HG03520 (cell line): ENCODE measurements around the gene DERA.
"Not testable (repeated sequence)": the region's sequence is repeated elsewhere in the genome, so short reads cannot be mapped to it uniquely, and the experiment has no call there.

Source experiments
- ATAC-seq: cut with Tn5 transposase; IDR thresholded peaks from one replicate; pipeline ENCODE4 v1.9.1; 2021; ENCODE audit warnings: mild to moderate bottlenecking, moderate library complexity; ENCODE audit not compliant: unreplicated experiment

The DERA gene

DNA sequence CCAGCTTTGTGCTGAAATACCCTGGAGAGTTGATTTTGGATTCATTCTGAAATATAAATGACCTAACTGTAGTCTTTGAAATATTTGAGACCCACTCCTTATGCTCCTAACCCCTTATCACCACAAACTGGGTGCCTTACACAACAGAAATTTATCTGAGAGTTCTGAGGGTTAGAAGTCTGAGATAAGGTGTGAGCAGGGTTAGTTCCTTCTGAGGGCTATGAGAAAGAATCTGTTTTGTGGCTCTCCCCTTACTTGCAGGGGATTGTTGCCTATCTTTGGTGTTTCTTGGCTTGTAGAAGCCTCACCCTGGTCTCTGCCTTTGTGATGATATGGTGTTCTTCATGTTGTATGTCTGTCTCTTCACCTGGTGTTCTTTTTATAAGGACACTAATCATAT, 91.7 kb downstream of the DERA start:
- ATAC-seq: no peak

DNA sequence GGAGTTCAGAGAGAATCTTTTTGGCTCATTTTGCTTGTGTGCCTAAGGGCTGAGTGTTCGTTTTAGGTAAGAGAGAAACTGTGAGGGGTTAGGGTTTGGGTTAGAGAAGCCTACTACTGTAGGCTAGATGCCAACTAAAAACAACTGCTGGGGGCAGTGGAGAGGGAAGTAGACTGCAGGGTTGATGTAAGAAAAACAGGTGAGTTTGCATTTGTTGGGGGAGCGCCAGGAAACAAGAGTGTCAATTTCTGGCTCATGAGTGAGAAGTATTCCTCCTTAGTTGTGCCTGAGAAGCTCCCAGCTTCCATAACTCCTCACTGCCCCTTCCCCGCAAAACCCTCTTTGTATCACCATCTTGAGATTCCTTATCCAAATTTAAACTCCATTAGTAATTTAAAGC, 92.3 kb downstream of the DERA start:
- no peak for ATAC-seq

DNA sequence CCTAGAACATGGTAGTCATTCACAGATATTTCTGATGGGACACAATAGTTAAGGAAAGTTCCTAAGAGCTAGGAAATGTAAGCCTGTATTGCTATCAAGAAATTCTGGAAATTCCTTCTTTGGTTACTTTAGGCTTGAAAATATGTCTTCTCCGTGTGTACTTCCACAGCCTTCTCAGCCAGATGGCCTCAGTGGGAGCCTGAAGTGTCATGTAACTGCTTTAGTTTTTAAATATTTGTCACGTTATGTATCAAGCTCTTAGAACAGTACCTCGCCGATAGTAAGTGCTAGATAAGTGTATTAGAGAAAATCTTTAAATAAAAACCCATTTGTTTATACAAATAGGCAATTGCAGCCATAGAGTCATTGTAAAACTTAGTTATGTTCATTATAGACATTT, 95.6 kb downstream of the DERA start:
- no peak for ATAC-seq

DNA sequence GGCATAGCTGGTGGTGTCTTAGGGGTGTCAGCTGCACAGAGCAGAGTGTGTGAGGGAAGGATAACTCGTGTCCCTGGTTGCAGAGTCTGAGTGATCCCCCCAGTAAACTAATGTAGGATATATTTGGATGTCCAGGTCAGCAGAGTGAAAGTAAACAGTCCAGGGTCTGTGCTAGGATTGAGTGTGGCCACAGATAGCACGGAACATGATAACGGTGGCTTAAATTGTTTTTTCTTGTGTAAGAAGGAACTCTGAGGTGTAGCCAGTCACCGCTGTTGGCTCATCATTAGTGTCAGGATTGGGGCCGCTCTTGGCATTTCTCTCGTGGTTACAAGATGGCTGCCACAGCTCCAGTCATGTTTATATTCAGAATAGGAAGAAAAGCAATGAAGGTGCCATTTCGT, 97.3 kb downstream of the DERA start:
- no peak for ATAC-seq

DNA sequence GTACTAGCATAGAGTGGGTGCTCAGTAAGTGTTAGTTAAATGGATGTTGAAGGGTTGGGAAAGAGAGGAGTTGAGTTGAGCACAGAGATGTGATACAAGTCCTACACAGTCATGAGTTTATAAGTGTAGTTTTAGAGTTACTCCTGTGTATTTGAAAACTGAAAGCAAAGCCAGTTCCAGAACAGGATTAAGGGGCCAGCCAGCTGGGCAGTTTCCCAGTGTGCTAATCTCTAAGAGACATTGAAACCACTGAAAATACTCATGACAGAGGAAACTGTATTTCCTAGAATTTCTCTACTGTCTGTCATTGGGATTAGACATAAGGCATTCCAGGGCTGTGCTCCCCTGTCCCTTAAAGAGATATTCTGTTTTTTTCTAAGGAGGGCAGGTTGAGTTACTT, 101.0 kb downstream of the DERA start:
- ATAC-seq: no peak

DNA sequence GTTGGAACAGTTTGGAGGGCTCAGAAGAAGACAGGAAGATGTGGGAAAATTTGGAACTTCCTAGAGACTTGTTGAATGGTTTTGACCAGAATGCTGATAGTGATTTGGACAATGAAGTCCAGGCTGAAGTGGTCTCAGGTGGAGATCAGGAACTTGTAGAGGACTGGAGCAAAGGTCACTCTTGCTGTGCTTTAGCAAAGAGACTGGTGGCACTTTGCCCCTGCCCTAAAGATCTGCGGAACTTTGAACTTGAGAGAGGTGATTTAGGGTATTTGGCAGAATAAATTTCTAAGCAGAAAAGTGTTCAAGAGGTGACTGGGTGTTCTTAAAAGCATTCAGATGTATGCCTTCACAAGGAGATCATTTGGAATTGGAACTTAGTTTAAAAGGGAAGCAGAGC, 102.6 kb downstream of the DERA start:
- ATAC-seq: not testable (repeated sequence)

DNA sequence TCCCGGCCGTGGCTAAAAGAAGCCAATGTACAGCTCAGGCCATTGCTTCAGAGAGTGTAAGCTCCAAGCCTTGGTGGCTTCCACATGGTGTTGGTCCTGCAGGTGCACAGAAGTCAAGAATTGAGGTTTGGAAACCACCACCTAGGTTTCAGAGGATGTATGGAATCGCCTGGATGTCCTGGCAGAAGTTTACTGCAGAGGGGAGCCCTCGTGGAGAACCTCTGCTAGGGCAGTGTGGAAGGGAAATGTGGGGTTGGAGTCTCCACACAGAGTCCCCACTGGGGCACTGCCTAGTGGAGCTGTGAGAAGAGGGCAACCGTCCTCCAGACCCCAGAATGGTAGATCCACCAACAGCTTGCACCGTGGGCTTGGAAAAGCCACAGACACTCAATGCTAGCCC, 103.3 kb downstream of the DERA start:
- ATAC-seq: not testable (repeated sequence)

DNA sequence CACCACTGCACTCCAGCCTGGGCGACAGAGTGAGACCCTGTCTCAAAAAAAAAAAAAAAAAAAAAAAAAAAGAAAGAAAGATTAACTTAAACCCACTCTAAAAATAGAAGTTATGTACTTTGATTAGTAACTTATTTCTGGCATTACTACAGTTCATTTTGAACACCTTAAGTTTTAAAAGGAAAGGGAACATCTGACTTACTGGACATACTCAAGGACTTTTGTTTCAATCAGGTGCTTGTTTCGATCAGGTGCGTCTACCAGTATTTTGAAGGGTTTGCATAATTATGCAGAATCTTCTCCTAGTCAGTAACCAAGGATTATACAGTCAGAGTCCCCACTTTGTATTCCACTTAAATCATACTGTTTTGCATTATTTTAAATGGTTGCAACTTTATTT, 105.6 kb downstream of the DERA start:
- no peak for ATAC-seq

DNA sequence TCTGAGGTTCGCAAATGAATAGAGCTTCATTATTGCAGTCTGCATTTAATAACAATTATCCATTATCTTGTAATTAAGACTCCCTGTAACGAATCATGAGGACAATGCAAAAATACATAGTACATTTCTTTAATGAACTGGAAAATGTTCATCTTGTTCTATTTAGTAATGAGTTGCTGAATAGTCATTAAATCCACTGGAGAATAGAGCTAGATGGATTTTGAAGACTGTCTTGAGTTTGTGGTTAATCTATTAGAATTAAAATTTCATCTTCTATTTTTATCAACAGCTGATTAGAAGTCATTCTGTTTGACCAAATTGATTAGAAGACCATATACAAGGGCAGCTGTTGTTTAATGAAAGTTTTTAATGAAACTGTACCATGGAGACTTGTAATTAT, 107.2 kb downstream of the DERA start:
- no peak for ATAC-seq

DNA sequence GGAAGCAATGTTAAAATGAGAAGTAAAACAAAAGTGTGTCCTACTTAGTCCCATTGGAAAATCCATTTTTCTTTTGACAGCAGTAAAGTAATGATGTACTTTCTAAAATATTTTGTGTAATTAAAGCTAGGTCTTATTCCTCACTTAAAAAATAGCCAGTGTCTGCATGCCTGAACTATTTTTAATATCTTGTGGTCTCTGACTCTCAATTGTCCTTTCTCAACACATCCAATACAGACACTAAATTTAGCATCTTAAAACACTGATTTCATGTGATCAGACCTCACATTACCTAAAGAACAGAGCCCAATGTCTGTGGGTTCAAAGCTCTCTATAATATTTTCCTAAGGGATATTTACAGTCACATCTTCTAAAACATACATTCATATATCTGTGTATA, 108.0 kb downstream of the DERA start:
- ATAC-seq: no peak

DNA sequence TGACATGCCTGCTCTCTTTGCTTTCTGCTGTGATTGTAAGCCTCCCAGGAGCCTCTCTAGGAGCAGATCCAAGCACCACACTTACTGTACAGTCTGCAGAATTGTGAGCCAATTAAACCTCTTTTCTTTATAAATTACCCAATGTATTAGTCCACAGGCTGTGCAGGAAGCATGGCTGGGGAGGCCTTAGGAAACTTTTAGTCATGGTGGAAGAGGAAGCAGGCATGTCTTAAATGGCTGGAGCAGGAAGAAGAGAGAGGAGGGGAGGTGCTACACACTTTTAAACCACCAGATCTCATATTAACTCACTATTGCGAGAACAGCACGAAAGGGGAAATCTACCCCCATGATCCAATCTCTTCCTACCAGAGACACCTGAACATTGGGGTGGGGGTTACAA, 108.9 kb downstream of the DERA start:
- no peak for ATAC-seq

DNA sequence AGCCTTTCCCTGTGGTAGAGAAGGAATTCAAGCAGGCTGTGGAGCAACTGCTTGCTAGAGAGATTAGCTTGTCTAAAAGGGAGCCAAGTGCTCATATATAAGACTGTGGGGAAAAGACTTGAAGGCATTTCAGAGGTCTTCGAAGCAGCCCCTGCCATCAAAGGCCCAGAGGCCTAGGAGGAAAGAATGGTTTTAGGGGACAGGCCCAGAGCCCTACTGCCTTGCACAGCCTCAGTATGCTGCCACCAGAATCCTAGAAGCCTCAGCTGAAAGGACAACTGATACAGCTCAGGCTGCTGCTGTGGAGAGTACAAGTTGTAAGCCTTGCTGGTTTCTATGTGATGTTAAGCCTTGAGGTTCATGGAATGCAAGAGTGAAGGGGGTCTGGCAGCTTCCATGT, 109.9 kb downstream of the DERA start:
- ATAC-seq: no peak

DNA sequence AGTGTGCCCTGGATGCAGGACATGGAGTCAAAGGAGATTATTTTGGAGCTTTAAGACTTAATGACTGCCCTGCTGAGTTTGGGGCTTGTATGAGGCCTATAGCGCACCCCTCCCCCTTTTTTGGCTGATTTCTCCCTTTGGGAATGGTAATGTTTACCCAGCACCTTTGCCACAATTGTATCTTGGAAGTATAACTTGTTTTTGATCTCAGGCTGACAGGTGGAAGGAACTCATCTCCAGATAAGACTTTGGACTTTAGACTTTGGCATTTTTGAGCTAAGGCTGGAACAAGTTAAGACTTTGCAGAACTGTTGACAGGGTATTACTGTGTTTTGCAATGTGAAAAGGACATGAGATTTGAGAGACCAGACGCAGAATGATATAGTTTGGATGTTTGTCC, 110.5 kb downstream of the DERA start:
- ATAC-seq: no peak

DNA sequence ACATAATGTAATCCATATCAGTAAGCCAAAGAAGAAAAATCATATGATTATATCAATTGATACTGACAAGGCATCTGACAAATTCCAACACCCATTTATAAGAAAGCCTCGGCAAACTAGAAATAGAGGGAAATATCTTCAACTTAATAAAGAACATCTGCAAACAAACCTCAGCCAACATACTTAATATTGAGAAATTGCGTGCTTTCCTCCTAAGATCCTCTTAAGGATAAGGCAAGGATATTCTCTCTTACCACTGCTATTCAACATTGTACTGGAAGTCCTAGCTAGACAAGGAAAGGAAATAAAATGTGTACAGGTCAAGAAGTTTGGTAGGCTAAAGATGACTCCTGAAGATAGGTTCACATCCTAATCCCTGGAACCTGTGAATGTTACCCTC, 115.9 kb downstream of the DERA start:
- ATAC-seq: no peak

DNA sequence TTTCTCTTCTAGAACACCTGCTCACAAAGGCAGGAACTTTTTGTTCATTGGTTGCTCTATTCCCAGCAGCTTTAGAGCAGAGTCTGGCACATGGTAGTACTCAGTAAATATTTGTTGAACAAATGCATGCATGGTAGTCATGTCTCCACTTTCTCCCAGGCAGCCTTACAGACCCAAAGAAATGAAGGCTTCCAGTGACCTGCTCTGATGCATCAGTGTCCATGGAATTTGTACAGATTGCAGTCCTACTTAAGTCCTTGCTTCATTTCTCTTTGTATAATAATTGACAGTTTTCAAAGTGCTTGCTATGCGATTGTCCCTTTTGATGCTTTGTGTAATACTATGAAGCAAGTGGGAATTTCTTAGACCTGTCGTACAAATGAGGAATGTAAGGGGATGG, 119.6 kb downstream of the DERA start:
- ATAC-seq: no peak

DNA sequence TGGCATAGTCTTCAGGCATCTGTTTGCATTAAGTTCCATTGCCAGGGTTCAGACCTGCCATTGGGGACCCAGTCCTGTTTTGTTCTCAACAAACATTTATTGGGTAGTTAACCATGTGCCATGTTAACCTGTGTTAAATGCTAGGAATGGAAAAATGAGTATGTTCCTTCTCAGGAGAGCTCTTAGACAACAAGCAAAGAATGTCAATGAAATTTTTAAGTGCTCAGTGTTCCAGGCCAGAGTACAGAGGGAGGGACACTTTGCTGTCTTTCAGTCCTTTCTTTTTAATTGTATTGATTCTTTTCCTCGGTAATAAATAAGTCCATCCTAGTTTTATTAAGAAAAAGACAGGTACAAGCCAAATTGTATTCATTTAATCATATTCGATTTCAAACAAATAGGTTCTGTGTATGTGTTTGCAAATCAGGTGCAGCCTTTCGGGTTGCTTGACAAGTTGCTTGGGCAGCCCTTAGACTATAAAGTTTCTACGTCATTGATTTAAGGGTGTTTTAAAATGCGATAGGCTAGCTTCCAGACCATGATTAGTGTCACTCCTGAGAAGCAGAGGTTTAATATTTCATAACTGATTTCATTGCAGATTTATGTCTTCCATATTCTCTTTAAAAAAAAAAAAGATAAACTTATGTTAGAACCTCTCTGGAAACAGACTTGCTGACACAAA, 123.1 kb downstream of the DERA start:
- no peak for ATAC-seq

DNA sequence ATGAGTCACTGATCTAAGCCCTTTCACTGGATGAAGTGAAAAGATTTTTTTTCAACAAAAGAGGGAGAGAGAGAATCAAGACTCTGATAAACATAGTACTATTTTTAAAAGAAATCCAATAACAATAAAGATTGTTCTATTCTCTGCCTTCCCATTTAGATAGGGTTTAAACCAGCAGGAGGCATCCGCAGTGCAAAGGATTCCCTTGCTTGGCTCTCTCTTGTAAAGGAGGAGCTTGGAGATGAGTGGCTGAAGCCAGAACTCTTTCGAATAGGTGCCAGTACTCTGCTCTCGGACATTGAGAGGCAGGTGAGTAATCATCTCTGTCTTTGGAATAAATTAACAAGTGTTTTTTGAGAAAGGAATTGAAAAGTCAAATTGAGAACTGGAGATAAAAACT, 124.9 kb downstream of the DERA start:
- no peak for ATAC-seq

DNA sequence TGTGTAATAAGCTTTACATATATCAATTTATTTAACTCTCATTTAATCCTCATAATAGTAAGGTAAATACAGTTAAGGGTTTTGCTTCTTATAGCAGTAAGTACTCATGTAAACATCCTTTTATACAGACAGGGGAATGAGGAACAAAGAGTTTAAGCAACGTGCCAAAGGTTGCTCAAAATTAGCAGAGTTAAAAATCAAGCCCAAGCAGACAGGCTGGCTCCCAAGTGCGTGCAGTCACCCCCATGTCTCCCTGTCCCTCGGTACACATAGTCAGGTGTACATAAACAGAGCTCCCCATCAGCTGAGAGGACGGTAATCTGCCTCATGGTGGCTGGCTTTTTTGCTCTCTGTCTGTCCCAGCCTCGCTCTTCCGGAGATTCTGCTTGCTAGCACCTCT, 126.4 kb downstream of the DERA start:
- no peak for ATAC-seq

DNA sequence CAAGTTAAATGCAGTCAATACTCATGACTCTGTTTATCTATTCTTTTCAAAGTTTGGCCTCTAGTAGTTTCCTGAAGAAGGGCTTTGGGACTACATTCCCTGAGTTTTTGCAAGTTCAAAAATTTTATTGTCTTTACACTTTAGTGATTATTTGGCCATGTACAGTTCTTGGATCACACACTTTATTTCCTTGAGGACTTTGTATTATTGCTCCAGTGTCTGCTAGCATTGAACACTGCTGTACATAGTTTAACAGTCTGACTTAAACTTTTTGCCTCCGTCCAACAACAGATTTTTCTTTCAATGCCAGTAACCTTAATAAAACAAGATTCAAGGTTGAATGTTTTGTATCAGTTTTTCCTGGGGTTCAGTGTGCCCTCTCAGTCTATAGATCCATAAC, 132.3 kb downstream of the DERA start:
- ATAC-seq: no peak

DNA sequence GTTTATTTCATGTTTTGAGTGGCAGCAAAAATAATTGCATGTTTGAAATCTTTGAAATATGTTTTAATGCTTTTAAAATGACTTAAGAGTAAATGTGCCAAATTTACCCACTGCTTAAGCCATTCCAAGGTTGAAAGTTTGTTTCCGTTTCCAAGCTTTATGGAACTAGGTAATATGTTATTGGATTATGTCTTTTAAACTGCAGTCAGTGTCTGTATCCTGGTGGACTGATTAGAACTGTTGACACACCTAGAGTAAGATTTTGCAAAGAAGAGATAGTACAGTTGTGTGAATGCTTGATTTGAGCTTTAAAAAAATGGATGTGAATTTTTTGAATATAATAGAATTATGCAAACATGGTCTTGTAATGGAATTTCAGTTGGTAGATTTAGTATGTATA, 135.1 kb downstream of the DERA start:
- ATAC-seq: no peak

DNA sequence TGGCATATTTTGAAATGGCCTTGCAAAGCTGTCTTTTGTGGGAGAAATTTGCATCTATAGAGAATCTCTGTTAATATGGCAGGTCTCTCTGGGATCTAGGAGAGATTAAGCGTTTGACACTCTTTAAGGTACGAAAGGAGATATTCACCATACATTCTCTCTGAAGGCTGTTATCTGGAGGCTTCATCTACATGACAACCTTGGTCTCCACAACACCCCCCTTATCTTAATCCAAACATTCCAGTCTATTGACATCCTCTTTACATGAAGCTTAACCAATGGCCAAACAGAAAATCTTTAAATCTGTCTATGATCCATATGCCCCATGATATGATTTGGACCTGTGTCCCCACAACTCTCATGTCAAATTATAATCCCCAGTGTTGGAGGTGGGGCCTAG, 137.4 kb downstream of the DERA start:
- ATAC-seq: no peak

DNA sequence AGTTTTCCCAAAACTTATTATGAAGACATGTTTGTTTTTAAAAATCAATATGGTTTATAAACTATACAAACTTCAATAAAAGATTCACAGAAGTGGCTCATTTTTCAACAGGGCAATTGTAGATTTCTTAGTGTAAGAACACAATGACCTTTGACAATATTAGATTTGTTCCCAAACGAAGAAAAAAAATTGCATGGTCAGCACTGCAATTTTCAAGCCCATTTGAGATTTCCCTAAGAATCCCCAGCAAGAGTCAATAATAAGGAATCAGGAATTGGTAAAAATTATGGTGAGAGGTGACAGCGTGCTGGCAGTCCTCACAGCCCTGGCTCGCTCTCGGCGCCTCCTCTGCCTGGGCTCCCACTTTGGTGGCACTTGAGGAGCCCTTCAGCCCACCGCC, 145.8 kb downstream of the DERA start:
- no peak for ATAC-seq

DNA sequence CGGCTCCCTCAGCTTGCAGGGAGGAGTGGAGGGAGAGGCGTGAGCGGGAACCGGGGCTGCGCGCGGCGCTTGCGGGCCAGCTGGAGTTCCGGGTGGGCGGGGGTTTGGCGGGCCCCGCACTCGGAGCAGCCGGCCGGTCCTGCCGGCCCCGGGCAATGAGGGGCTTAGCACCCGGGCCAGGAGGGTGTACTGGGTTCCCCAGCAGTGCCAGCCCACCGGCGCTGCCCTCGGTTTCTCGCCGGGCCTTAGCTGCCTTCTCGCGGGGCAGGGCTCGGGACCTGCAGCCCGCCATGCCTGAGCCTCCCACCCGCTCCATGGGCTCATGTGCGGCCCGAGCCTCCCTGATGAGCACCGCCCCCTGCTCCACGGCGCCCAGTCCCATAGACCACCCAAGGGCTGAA, 146.2 kb downstream of the DERA start:
- not testable (repeated sequence) for ATAC-seq

DNA sequence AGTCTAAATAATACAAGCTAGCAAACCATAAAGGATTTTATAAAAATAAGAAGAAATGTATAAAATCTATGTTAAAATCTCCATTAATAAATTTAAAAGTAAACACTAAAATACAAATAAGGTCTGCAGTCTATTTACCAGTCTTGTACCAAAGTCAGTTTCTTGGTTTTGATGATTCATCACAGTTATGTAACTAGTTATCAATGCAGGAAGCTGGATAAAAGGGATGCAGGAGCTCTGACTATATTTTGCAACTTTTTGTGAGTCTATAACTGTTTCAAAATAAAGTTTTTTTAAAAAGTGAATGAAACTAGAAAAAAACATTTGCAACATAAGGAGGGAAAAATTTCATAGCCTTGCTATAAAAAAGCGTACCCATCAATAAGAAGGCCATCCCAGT, 151.5 kb downstream of the DERA start:
- ATAC-seq: no peak
